ENCODE measurements around the gene WDR74.

WDR74 gene

GRCh38 chr11:62839050-62839945 lies at the start of gene WDR74:
TSS of gene WDR74 (minus strand) at chr11:62839590. CDS start at chr11:62839570, 20 bp downstream.
- H3K4me3 ChIP-seq (ENCODE audit: low read length), result peak within 1 kb of the TSS; percentile 92
- no peaks in the 10 kb centered on the region for H3K27me3 ChIP-seq (ENCODE audit: control insufficient read depth, insufficient read depth, low read length)
- H3K27ac ChIP-seq (ENCODE audit: low read length), result no peak within 1 kb of the TSS
- no peaks in the 10 kb centered on the region for H3K9me3 ChIP-seq (ENCODE audit: control insufficient read depth, insufficient read depth, low read length)
- WGBS (ENCODE audit: insufficient coverage, insufficient read length), result no CpG with 5 or more reads among the region's 62 CpGs
- DNase-seq (ENCODE audit: low read depth, low spot score), result no peak
- H3K4me1 ChIP-seq (ENCODE audit: control insufficient read depth, insufficient read depth, low read length), result no peaks in the 10 kb centered on the region
- peaks cover 16% of the 10 kb centered on the region for H3K36me3 ChIP-seq (ENCODE audit: control insufficient read depth, insufficient read depth, low read length)

- no peak overlapping the region for H3K27ac ChIP-seq (ENCODE audit: low read length)
- no peak for DNase-seq (ENCODE audit: low read depth, low spot score)
- H3K27me3 ChIP-seq (ENCODE audit: control insufficient read depth, insufficient read depth, low read length), result no peaks in the 10 kb centered on the region
- no peak overlapping the region for H3K4me3 ChIP-seq (ENCODE audit: low read length)
- no peaks in the 10 kb centered on the region for H3K9me3 ChIP-seq (ENCODE audit: control insufficient read depth, insufficient read depth, low read length)
- peaks cover 37% of the 10 kb centered on the region for H3K36me3 ChIP-seq (ENCODE audit: control insufficient read depth, insufficient read depth, low read length)
- 0 out of 2 replicates have a peak, but pooled peaks cover 2% of the 10 kb centered on the region for H3K4me1 ChIP-seq (ENCODE audit: control insufficient read depth, insufficient read depth, low read length)
- WGBS (ENCODE audit: insufficient coverage, insufficient read length), result no CpG with 5 or more reads among the region's 2 CpGs
Measured at GRCh38 chr11:62889126-62889483, 49.7 kb upstream of the WDR74 start.

GRCh38 chr11:62888406-62888805 lies 49.0 kb upstream of the WDR74 start:
- Histone ChIP-seq H3K9me3 (ENCODE audit: control insufficient read depth, insufficient read depth, low read length) (no peaks in the 10 kb centered on the region), H3K27me3 (ENCODE audit: control insufficient read depth, insufficient read depth, low read length) (no peaks in the 10 kb centered on the region), H3K27ac (ENCODE audit: low read length) (no peak overlapping the region), H3K4me1 (ENCODE audit: control insufficient read depth, insufficient read depth, low read length) (0 out of 2 replicates have a peak, but pooled peaks cover 2% of the 10 kb centered on the region), H3K36me3 (ENCODE audit: control insufficient read depth, insufficient read depth, low read length) (peaks cover 40% of the 10 kb centered on the region), H3K4me3 (ENCODE audit: low read length) (no peak overlapping the region)
- whole genome bisulfite sequencing (ENCODE audit: insufficient coverage, insufficient read length), result no CpG with 5 or more reads among the region's 14 CpGs
- no peak for DNase-seq (ENCODE audit: low read depth, low spot score)

- Histone ChIP-seq H3K9me3 (ENCODE audit: control insufficient read depth, insufficient read depth, low read length) (no peaks in the 10 kb centered on the region), H3K27ac (ENCODE audit: low read length) (no peak overlapping the region), H3K4me3 (ENCODE audit: low read length) (no peak overlapping the region), H3K27me3 (ENCODE audit: control insufficient read depth, insufficient read depth, low read length) (no peaks in the 10 kb centered on the region), H3K4me1 (ENCODE audit: control insufficient read depth, insufficient read depth, low read length) (no peaks in the 10 kb centered on the region), H3K36me3 (ENCODE audit: control insufficient read depth, insufficient read depth, low read length) (peaks cover 51% of the 10 kb centered on the region)
- WGBS (ENCODE audit: insufficient coverage, insufficient read length), result no CpG with 5 or more reads among the region's 11 CpGs
- no peak for DNase-seq (ENCODE audit: low read depth, low spot score)
Measured at GRCh38 chr11:62885137-62885750, 45.9 kb upstream of the WDR74 start.

- Histone ChIP-seq H3K4me3 (ENCODE audit: low read length) (no peak overlapping the region), H3K4me1 (ENCODE audit: control insufficient read depth, insufficient read depth, low read length) (peaks cover 3% of the 10 kb centered on the region; the same call in 1 of the 2 replicates), H3K27me3 (ENCODE audit: control insufficient read depth, insufficient read depth, low read length) (no peaks in the 10 kb centered on the region), H3K27ac (ENCODE audit: low read length) (no peak overlapping the region), H3K36me3 (ENCODE audit: control insufficient read depth, insufficient read depth, low read length) (peaks cover 48% of the 10 kb centered on the region), H3K9me3 (ENCODE audit: control insufficient read depth, insufficient read depth, low read length) (no peaks in the 10 kb centered on the region)
- DNase-seq (ENCODE audit: low read depth, low spot score), result no peak
- no CpG with 5 or more reads among the region's 3 CpGs for WGBS (ENCODE audit: insufficient coverage, insufficient read length)
Measured at GRCh38 chr11:62883673-62884072, 44.3 kb upstream of the WDR74 start.

- WGBS (ENCODE audit: insufficient coverage, insufficient read length), result no CpG with 5 or more reads among the region's 5 CpGs
- H3K27ac ChIP-seq (ENCODE audit: low read length), result no peak overlapping the region
Measured at GRCh38 chr11:62882788-62883501, 43.6 kb upstream of the WDR74 start.

GRCh38 chr11:62882431-62882749 lies 43.0 kb upstream of the WDR74 start:
- Histone ChIP-seq H3K36me3 (ENCODE audit: control insufficient read depth, insufficient read depth, low read length) (peaks cover 41% of the 10 kb centered on the region), H3K27ac (ENCODE audit: low read length) (no peak overlapping the region), H3K4me3 (ENCODE audit: low read length) (no peak overlapping the region), H3K4me1 (ENCODE audit: control insufficient read depth, insufficient read depth, low read length) (peaks cover 3% of the 10 kb centered on the region; the same call in 1 of the 2 replicates), H3K9me3 (ENCODE audit: control insufficient read depth, insufficient read depth, low read length) (no peaks in the 10 kb centered on the region), H3K27me3 (ENCODE audit: control insufficient read depth, insufficient read depth, low read length) (no peaks in the 10 kb centered on the region)
- DNase-seq (ENCODE audit: low read depth, low spot score), result no peak
- WGBS (ENCODE audit: insufficient coverage, insufficient read length), result no CpG with 5 or more reads among the region's 6 CpGs

More at GRCh38 chr11:62882788-62883501, 43.6 kb upstream of the WDR74 start:
- Histone ChIP-seq H3K4me1 (ENCODE audit: control insufficient read depth, insufficient read depth, low read length) (peaks cover 3% of the 10 kb centered on the region; the same call in 1 of the 2 replicates), H3K4me3 (ENCODE audit: low read length) (no peak overlapping the region), H3K36me3 (ENCODE audit: control insufficient read depth, insufficient read depth, low read length) (peaks cover 43% of the 10 kb centered on the region), H3K9me3 (ENCODE audit: control insufficient read depth, insufficient read depth, low read length) (no peaks in the 10 kb centered on the region), H3K27me3 (ENCODE audit: control insufficient read depth, insufficient read depth, low read length) (no peaks in the 10 kb centered on the region)
- no peak for DNase-seq (ENCODE audit: low read depth, low spot score)

GRCh38 chr11:62881579-62882430 lies 42.4 kb upstream of the WDR74 start:
- no peak for DNase-seq (ENCODE audit: low read depth, low spot score)
- Histone ChIP-seq H3K27ac (ENCODE audit: low read length) (no peak overlapping the region), H3K4me3 (ENCODE audit: low read length) (peak overlapping the region; percentile 77; the same call in 1 of the 2 replicates), H3K36me3 (ENCODE audit: control insufficient read depth, insufficient read depth, low read length) (peaks cover 43% of the 10 kb centered on the region), H3K27me3 (ENCODE audit: control insufficient read depth, insufficient read depth, low read length) (no peaks in the 10 kb centered on the region), H3K9me3 (ENCODE audit: control insufficient read depth, insufficient read depth, low read length) (no peaks in the 10 kb centered on the region), H3K4me1 (ENCODE audit: control insufficient read depth, insufficient read depth, low read length) (peaks cover 3% of the 10 kb centered on the region; the same call in 1 of the 2 replicates)
- WGBS (ENCODE audit: insufficient coverage, insufficient read length), result no CpG with 5 or more reads among the region's 21 CpGs

GRCh38 chr11:62880803-62881578 lies 41.6 kb upstream of the WDR74 start, which contains the start of gene SLC3A2:
TSS of gene SLC3A2 (plus strand) at chr11:62880896. CDS start at chr11:62881024, 128 bp downstream.
- H3K4me3 ChIP-seq (ENCODE audit: low read length), result peak within 1 kb of the TSS; percentile 77
- no peak for DNase-seq (ENCODE audit: low read depth, low spot score)
- WGBS (ENCODE audit: insufficient coverage, insufficient read length), result no CpG with 5 or more reads among the region's 69 CpGs
- H3K4me1 ChIP-seq (ENCODE audit: control insufficient read depth, insufficient read depth, low read length), result peaks cover 3% of the 10 kb centered on the region; the same call in 1 of the 2 replicates
- H3K36me3 ChIP-seq (ENCODE audit: control insufficient read depth, insufficient read depth, low read length), result peaks cover 37% of the 10 kb centered on the region
- H3K9me3 ChIP-seq (ENCODE audit: control insufficient read depth, insufficient read depth, low read length), result no peaks in the 10 kb centered on the region
- H3K27me3 ChIP-seq (ENCODE audit: control insufficient read depth, insufficient read depth, low read length), result no peaks in the 10 kb centered on the region
- H3K27ac ChIP-seq (ENCODE audit: low read length), result no peak within 1 kb of the TSS
